Heart right ventricle (tissue), 16 donors: ENCODE data around the gene MRGPRD. TPM values are rescaled to one million over a fixed set of nuclear protein-coding genes. Genes with fewer than 3 reads are reported as not detected.

Experiments used
- ATAC-seq, 8 donors: fragments of 200-7000 bp; cut with Tn5 transposase; one replicate each; pipeline ENCODE4 v1.9.1; 2020; ENCODE audit warnings: mild to moderate bottlenecking in 8 of 8, moderate library complexity in 8 of 8, moderate number of reproducible peaks in 1 of 8
- DNase-seq, 2 donors: peaks; one replicate each; pipeline ENCODE4 v3.0.0-alpha.2; 2020
- H3K27ac ChIP-seq, 10 donors: fragments of 200-600 bp; sonication (generic) in 2 of 10; one replicate each; pipeline versions ENCODE4 v1.5.0 to v1.8.0; 2020 to 2022; ENCODE audit warnings: mild to moderate bottlenecking in 3 of 10
- H3K27me3 ChIP-seq, 7 donors: fragments of 200-600 bp; one replicate each; pipeline ENCODE4 v1.8.0; 2021 to 2022; ENCODE audit warnings: mild to moderate bottlenecking in 2 of 7
- H3K36me3 ChIP-seq, 9 donors: fragments of 200-600 bp; sonication (generic) in 1 of 9; one replicate each; pipeline versions ENCODE4 v1.5.0 to v1.8.0; 2020 to 2022; ENCODE audit warnings: mild to moderate bottlenecking in 2 of 9
- H3K4me1 ChIP-seq, 9 donors: fragments of 200-600 bp; sonication (generic) in 1 of 9; one replicate each; pipeline versions ENCODE4 v1.5.0 to v1.8.0; 2020 to 2022; ENCODE audit warnings: mild to moderate bottlenecking in 4 of 9
- H3K4me3 ChIP-seq, 10 donors: fragments of 200-600 bp; sonication (generic) in 2 of 10; one replicate each; pipeline versions ENCODE4 v1.5.0 to v1.8.0; 2020 to 2022; ENCODE audit warnings: mild to moderate bottlenecking in 7 of 10, moderate library complexity in 2 of 10
- H3K9me3 ChIP-seq, 11 donors: fragments of 200-600 bp in 10 of 11; sonication (generic) in 2 of 11; one replicate each; pipeline versions ENCODE4 v1.5.0 to v1.8.0; 2013 to 2022; ENCODE audit warnings: mild to moderate bottlenecking in 2 of 11, control low read depth in 1 of 11, moderate library complexity in 1 of 11
- CTCF ChIP-seq, 9 donors: fragments of 200-600 bp; sonication (generic) in 2 of 9; IDR thresholded peaks; one replicate each; pipeline versions ENCODE4 v1.5.0 to v1.8.0; 2021 to 2022; ENCODE audit warnings: antibody characterized with exemption in 9 of 9, mild to moderate bottlenecking in 5 of 9, moderate library complexity in 1 of 9
- WGBS, 2 donors: extraction: QIAGEN DNeasy Blood & Tissue Kit; methylation state at CpG; one replicate each; pipeline ENCODE4 v1.1.7; 2013; ENCODE audit warnings: inconsistent platforms in 1 of 2; 5-methylcytosine and 5-hydroxymethylcytosine counted together
- intact Hi-C, 10 donors: fragments of 100-400 bp; cut with DNase I; formaldehyde crosslinking; loops; one replicate each; pipeline versions ENCODE4 v1.11.1 to v1.14.2; 2022
- polyA plus RNA-seq, 2 donors: library from polyadenylated mRNA; stranded (reverse); fragments of 200-250 nt; gene quantifications; one replicate each; pipeline ENCODE4 v1.2.3, GENCODE V29; 2013
- total RNA-seq, 10 donors: library from RNA; stranded (reverse); fragmentation: NEBNext Ultra II Directional in 3 of 10; extraction: Animal tissue kit (Norgen Biotek cat#: 25700) in 3 of 10; gene quantifications; one replicate each; pipeline versions ENCODE4 v1.2.1 to v1.2.4, GENCODE V29; 2021 to 2023
- donor health status: Arrhythmogenic right ventricular cardiomyopathy.
- donor health status: ischemic (EF 13 %, LVEDD 7.1; RV severe dilation, severe dysfunction).
- donor health status: healthy with polysubstance abuse.
- donor health status: DM: no; HTN: yes; CAD: no.
- donor health status: DM: no; HTN: no; CAD: no.
- donor health status: ischemic (EF 25% LVEDD 6.9; RV normal size, moderate dysfunction).
- donor health status: ischemic (EF 25% LVEDD 5.7; RV mildly dilated, moderate dysfunction).
- donor health status: healthy.
- donor health status: DM: yes; HTN: yes; CAD: no.
- donor health status: Ischemic cardiomyopathy.
- donor health status: ischemic (EF 35%, LVEDD 5.7; RV mildly dilated, moderate dysfunction).
- donor health status: nonischemic (EF 11% LVEDD 7.7; RV severe dilation, severe dysfunction).
- donor health status: DM: yes; HTN: yes; CAD: no.
- donor health status: PGD.
- donor health status: ischemic (EF 29% LVEDD 5.4; RV normal size, mild dysfunction).
- donor health status: nonischemic (EF 23%, LVEDD 6.1; RV moderate dilation, normal function).

Gene MRGPRD
- total and polyA plus RNA-seq, 12 donors = not detected

GRCh38 chr11:68970921-68971636 is 9.7 kb downstream of the MRGPRD start:
- Histone ChIP-seq H3K9me3 (no peaks in the 10 kb centered on the region), H3K27ac (no peak overlapping the region), H3K27me3 (peaks cover 0 to 14% (median 0%) of the 10 kb centered on the region in 7 donors), H3K4me3 (no peak overlapping the region), H3K36me3 (no peaks in the 10 kb centered on the region), H3K4me1 (peaks cover 0 to 4% (median 2%) of the 10 kb centered on the region in 9 donors)
- intact Hi-C loops = no loop called here
- 88 to 89% methylated on average over 8 of the region's 8 CpGs for WGBS, 2 donors
- no peak for TF ChIP-seq CTCF (IDR thresholded peaks at IDR 0.05)
- DNase-seq (no peak), ATAC-seq (no peak)

- Histone ChIP-seq H3K36me3 (no peaks in the 10 kb centered on the region), H3K4me1 (no peaks in the 10 kb centered on the region), H3K4me3 (no peak overlapping the region), H3K27me3 (peaks cover 0 to 14% (median 0%) of the 10 kb centered on the region in 7 donors), H3K27ac (no peak overlapping the region), H3K9me3 (no peaks in the 10 kb centered on the region)
- intact Hi-C loops = no loop called here
- no peak for TF ChIP-seq CTCF (IDR thresholded peaks at IDR 0.05)
- WGBS, 2 donors = 70 to 72% methylated on average over 8 of the region's 8 CpGs
- DNase-seq (no peak), ATAC-seq (no peak)
These were observed 11.4 kb downstream of the MRGPRD start for GRCh38 chr11:68969386-68969785.

GRCh38 chr11:68968306-68969250 is 12.2 kb downstream of the MRGPRD start:
- 69 to 75% methylated on average over 29 of the region's 29 CpGs for WGBS, 2 donors
- DNase-seq = no peak
- intact Hi-C loops = no loop called here

More at GRCh38 chr11:68968306-68969250, 12.2 kb downstream of the MRGPRD start:
- no peak for ATAC-seq
- Histone ChIP-seq H3K4me1 (no peaks in the 10 kb centered on the region), H3K27me3 (peaks cover 0 to 14% (median 0%) of the 10 kb centered on the region in 7 donors), H3K36me3 (no peaks in the 10 kb centered on the region), H3K4me3 (no peak overlapping the region), H3K9me3 (no peaks in the 10 kb centered on the region), H3K27ac (no peak overlapping the region)
- TF ChIP-seq CTCF (IDR thresholded peaks at IDR 0.05) = no peak
